B cell (primary cell): ENCODE measurements around the gene TRAPPC12. TPM values are rescaled to one million over a fixed set of nuclear protein-coding genes. Genes with fewer than 3 reads are reported as not detected.

Experiments
- ATAC-seq: fragments of 200-7000 bp; cut with Tn5 transposase; one replicate; pipeline ENCODE4 v1.10.0; 2021; ENCODE audit warnings: low read depth, mild to moderate bottlenecking, moderate number of reproducible peaks, moderate library complexity
- CTCF ChIA-PET: fragments of 350-600 bp; sonication (Branson Sonifier 250); formaldehyde crosslinking; loops from one replicate; lab custom pipeline; 2021; ENCODE audit warnings: antibody characterized with exemption, inconsistent platforms; lab: Charles Lee
- POLR2A ChIA-PET: fragments of 350-600 bp; sonication (Branson Sonifier 250); formaldehyde crosslinking; loops from one replicate; lab custom pipeline; 2021; ENCODE audit warnings: antibody characterized with exemption; lab: Charles Lee
- DNase-seq: peaks from one replicate; pipeline ENCODE4 v3.0.0; 2013
- H2AFZ ChIP-seq: 2 replicates; pipeline ENCODE4 v1.6.1; 2012; ENCODE audit warnings: mild to moderate bottlenecking, low read depth, low read length; ENCODE audit not compliant: insufficient read depth, poor library complexity, severe bottlenecking
- H3K27ac ChIP-seq, 2 donors: 1 replicate in 1 of 2; 2 replicates in 1 of 2; pipeline ENCODE4 v1.5.1; 2012 to 2013; ENCODE audit warnings: low read length in 2 of 2, mild to moderate bottlenecking in 2 of 2, moderate library complexity in 1 of 2
- H3K27me3 ChIP-seq, 4 experiments: fragments of 200-600 bp in 1 of 4; sonication (generic) in 1 of 4; replicated peaks in 1 of 4; 1 replicate in 2 of 4; 2 replicates in 2 of 4; pipeline versions ENCODE4 v1.6.1 to v1.7.0; 2013 to 2016; ENCODE audit warnings: low read length in 3 of 4, mild to moderate bottlenecking in 2 of 4, mixed read lengths in 1 of 4, moderate library complexity in 1 of 4; ENCODE audit not compliant: insufficient read depth in 4 of 4, control insufficient read depth in 3 of 4; ENCODE audit errors: control extremely low read depth in 1 of 4
- H3K36me3 ChIP-seq, 2 experiments: replicated peaks in 1 of 2; 1 replicate in 1 of 2; 2 replicates in 1 of 2; pipeline versions ENCODE4 v1.6.1 to v1.7.1; 2013; ENCODE audit warnings: low read length in 1 of 2; ENCODE audit not compliant: insufficient read depth in 2 of 2, control insufficient read depth in 1 of 2; ENCODE audit errors: control extremely low read depth in 1 of 2, extremely low read depth in 1 of 2
- H3K4me1 ChIP-seq, 2 donors: fragments of 200-600 bp in 1 of 2; sonication (generic) in 1 of 2; 1 replicate in 1 of 2; 2 replicates in 1 of 2; pipeline versions ENCODE4 v1.5.1 to v1.6.1; 2013 to 2017; ENCODE audit warnings: low read length in 2 of 2; ENCODE audit not compliant: control insufficient read depth in 2 of 2, insufficient read depth in 2 of 2
- H3K4me2 ChIP-seq: replicated peaks from 2 replicates; pipeline ENCODE3; 2012; ENCODE audit warnings: mild to moderate bottlenecking, low read depth, low read length; ENCODE audit not compliant: poor library complexity, severe bottlenecking
- H3K4me3 ChIP-seq, 5 experiments: fragments of 200-600 bp in 1 of 5; sonication (generic) in 1 of 5; 1 replicate in 3 of 5; 2 replicates in 2 of 5; pipeline versions ENCODE4 v1.5.1 to v1.7.0; 2011 to 2016; ENCODE audit warnings: low read length in 4 of 5, mild to moderate bottlenecking in 4 of 5, low read depth in 2 of 5, control low read depth in 1 of 5, moderate library complexity in 1 of 5; ENCODE audit not compliant: insufficient read depth in 1 of 5; ENCODE audit errors: control extremely low read depth in 1 of 5, extremely low read depth in 1 of 5
- H3K79me2 ChIP-seq: fragments of 200-600 bp; sonication (generic); one replicate; pipeline ENCODE4 v1.6.0; 2016; ENCODE audit warnings: low read length; ENCODE audit not compliant: control insufficient read depth, insufficient read depth
- H3K9ac ChIP-seq: fragments of 200-600 bp; sonication (generic); 2 replicates; pipeline ENCODE4 v1.6.1; 2017; ENCODE audit warnings: mild to moderate bottlenecking, low read length, moderate library complexity
- H3K9me3 ChIP-seq, 3 donors: one replicate each; pipeline versions ENCODE4 v1.6.1 to v1.7.1; 2013; ENCODE audit warnings: low read length in 2 of 3; ENCODE audit not compliant: control insufficient read depth in 2 of 3, insufficient read depth in 1 of 3; ENCODE audit errors: control extremely low read depth in 1 of 3
- H4K20me1 ChIP-seq: 2 replicates; pipeline ENCODE4 v1.6.0; 2012; ENCODE audit warnings: mild to moderate bottlenecking, low read length; ENCODE audit not compliant: insufficient read depth, control insufficient read depth, poor library complexity, severe bottlenecking
- H3K27ac Mint-ChIP-seq: one replicate; pipeline ENCODE4 v1.8.0; 2021; ENCODE audit warnings: mixed read lengths
- H3K27me3 Mint-ChIP-seq: one replicate; pipeline ENCODE4 v1.8.0; 2021; ENCODE audit warnings: mixed read lengths
- H3K4me1 Mint-ChIP-seq: one replicate; pipeline ENCODE4 v1.8.0; 2021; ENCODE audit warnings: mixed read lengths
- H3K4me3 Mint-ChIP-seq: one replicate; pipeline ENCODE4 v1.8.0; 2021; ENCODE audit warnings: mixed read lengths
- H3K9me3 Mint-ChIP-seq: one replicate; pipeline ENCODE4 v1.8.0; 2022; ENCODE audit warnings: mixed read lengths; ENCODE audit not compliant: insufficient read depth
- CTCF ChIP-seq: fragments of 200-600 bp; IDR thresholded peaks from one replicate; pipeline ENCODE4 v1.8.0; 2022; ENCODE audit warnings: antibody characterized with exemption, mild to moderate bottlenecking
- EZH2 ChIP-seq: IDR thresholded peaks from 2 replicates; pipeline ENCODE4 v1.6.1; 2012; ENCODE audit warnings: borderline replicate concordance, low read depth, mild to moderate bottlenecking, moderate library complexity, low read length; ENCODE audit not compliant: insufficient read depth, poor library complexity, severe bottlenecking
- WGBS: methylation state at CpG from one replicate; pipeline ENCODE4 v1.1.5; 2013; ENCODE audit warnings: missing lambda C conversion rate; ENCODE audit not compliant: insufficient coverage; 5-methylcytosine and 5-hydroxymethylcytosine counted together
- intact Hi-C: fragments of 100-400 bp; cut with micrococcal nuclease; formaldehyde crosslinking; loops from one replicate; pipeline ENCODE4 v1.10.0; 2022
- polyA plus RNA-seq: library from polyadenylated mRNA; depleted of rRNA; stranded (reverse); fragments of >200 nt; gene quantifications from 2 replicates; pipeline ENCODE4 v1.2.3, GENCODE V29; 2012
- total RNA-seq, 2 donors: library from RNA; stranded (reverse); fragments of 120-200 nt in 1 of 2; gene quantifications; 1 replicate in 1 of 2; 2 replicates in 1 of 2; pipeline versions ENCODE4 v1.2.3 to v1.2.4, GENCODE V29; 2013 to 2022

TRAPPC12 gene
- total and polyA plus RNA-seq, 2 donors (not counting 1 experiment from before 2014, with no cell fraction given): 80.9 to 151 TPM

GRCh38 chr2:3348767-3349166 is 30.7 kb upstream of the TRAPPC12 start:
- Mint-ChIP-seq H3K27ac (no peak overlapping the region), H3K4me3 (no peak overlapping the region), H3K4me1 (no peaks in the 10 kb centered on the region), H3K27me3 (no peaks in the 10 kb centered on the region), H3K9me3 (peaks cover 7% of the 10 kb centered on the region)
- intact Hi-C loops: no loop called here
- H3K4me2 ChIP-seq: no peak overlapping the region
- DNase-seq (no peak), ATAC-seq (no peak)
- H3K9ac ChIP-seq: no peak overlapping the region
- ChIA-PET POLR2A (no interaction called here), CTCF (no interaction called here)
- peaks cover 11% of the 10 kb centered on the region for H3K79me2 ChIP-seq
- TF ChIP-seq EZH2: no peak
- TF ChIP-seq CTCF: no peak
- no peak overlapping the region for H2AFZ ChIP-seq
- H3K36me3 ChIP-seq: peaks cover 3 to 25% of the 10 kb centered on the region in 2 experiments
- no peaks in the 10 kb centered on the region for H4K20me1 ChIP-seq
- 98% methylated on average over 12 of the region's 12 CpGs for WGBS
- no peaks in the 10 kb centered on the region for H3K27me3 ChIP-seq
- no peak overlapping the region for H3K4me3 ChIP-seq
- H3K4me1 ChIP-seq: no peaks in the 10 kb centered on the region
- peaks cover 1 to 17% (median 6%) of the 10 kb centered on the region in 3 donors for H3K9me3 ChIP-seq
- H3K27ac ChIP-seq: no peak overlapping the region

- Histone ChIP-seq H3K9me3 (peaks cover 1 to 17% (median 6%) of the 10 kb centered on the region in 3 donors), H3K27me3 (no peaks in the 10 kb centered on the region), H3K4me1 (no peaks in the 10 kb centered on the region), H3K27ac (no peak overlapping the region), H3K9ac (no peak overlapping the region), H3K36me3 (peaks cover 3 to 30% of the 10 kb centered on the region in 2 experiments), H4K20me1 (no peaks in the 10 kb centered on the region), H2AFZ (no peak overlapping the region), H3K4me2 (no peak overlapping the region), H3K4me3 (no peak overlapping the region), H3K79me2 (peaks cover 16% of the 10 kb centered on the region)
- Mint-ChIP-seq H3K4me1 (no peaks in the 10 kb centered on the region), H3K27ac (no peak overlapping the region), H3K27me3 (no peaks in the 10 kb centered on the region), H3K4me3 (no peak overlapping the region), H3K9me3 (peaks cover 7% of the 10 kb centered on the region)
- 96% methylated on average over 12 of the region's 13 CpGs for WGBS
- no peak for DNase-seq
- ChIA-PET POLR2A (no interaction called here), CTCF (no interaction called here)
- no peak for ATAC-seq
- no peak for TF ChIP-seq EZH2
- TF ChIP-seq CTCF: no peak
- intact Hi-C loops: no loop called here
Measured at GRCh38 chr2:3349211-3349693, 30.2 kb upstream of the TRAPPC12 start.
